Neural progenitor cell (in vitro differentiated cells): ENCODE results near the gene TMEM9B.

ENCODE experiments used
- EZH2 ChIP-seq: fragments of 200-600 bp; sonication (generic); IDR thresholded peaks from 2 replicates; pipeline ENCODE4 v1.6.1; 2017; ENCODE audit warnings: antibody characterized with exemption, mild to moderate bottlenecking, moderate library complexity
- EZH2phosphoT487 ChIP-seq: fragments of 200-600 bp; sonication (generic); IDR thresholded peaks from 2 replicates; pipeline ENCODE4 v1.6.1; 2017; ENCODE audit warnings: antibody characterized with exemption
- TF ChIP-seq, protein P1 (sequence below): fragments of 200-600 bp; sonication (generic); IDR thresholded peaks from 2 replicates; pipeline ENCODE4 v1.5.1; 2017; ENCODE audit warnings: antibody characterized with exemption, mild to moderate bottlenecking

DNA sequence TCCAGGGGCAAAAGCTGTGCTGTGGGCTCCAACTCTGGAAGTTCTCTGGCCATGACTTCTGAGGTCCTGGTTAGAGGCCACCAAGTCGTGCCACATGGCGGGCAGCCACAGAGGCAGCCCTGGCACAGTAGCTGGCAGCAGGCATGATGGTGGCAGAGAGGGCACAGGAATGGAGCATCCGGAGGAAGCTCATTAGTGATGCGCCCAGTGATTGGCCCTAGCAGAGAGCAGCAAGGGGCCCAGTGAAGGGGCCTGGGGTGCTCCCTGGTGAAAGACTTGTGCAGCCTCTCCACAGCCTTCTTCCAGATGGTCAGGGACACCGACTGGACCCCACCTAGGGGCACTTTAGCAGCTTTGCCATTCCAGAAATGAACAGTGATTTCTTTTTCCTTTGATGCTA is 38.5 kb downstream of the TMEM9B start:
- TF ChIP-seq EZH2phosphoT487 (no peak), EZH2 (no peak)
- TF ChIP-seq, protein P1, sequence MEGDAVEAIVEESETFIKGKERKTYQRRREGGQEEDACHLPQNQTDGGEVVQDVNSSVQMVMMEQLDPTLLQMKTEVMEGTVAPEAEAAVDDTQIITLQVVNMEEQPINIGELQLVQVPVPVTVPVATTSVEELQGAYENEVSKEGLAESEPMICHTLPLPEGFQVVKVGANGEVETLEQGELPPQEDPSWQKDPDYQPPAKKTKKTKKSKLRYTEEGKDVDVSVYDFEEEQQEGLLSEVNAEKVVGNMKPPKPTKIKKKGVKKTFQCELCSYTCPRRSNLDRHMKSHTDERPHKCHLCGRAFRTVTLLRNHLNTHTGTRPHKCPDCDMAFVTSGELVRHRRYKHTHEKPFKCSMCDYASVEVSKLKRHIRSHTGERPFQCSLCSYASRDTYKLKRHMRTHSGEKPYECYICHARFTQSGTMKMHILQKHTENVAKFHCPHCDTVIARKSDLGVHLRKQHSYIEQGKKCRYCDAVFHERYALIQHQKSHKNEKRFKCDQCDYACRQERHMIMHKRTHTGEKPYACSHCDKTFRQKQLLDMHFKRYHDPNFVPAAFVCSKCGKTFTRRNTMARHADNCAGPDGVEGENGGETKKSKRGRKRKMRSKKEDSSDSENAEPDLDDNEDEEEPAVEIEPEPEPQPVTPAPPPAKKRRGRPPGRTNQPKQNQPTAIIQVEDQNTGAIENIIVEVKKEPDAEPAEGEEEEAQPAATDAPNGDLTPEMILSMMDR: no peak
